HCT116 (cell line): Measurements from ENCODE around the gene ORC4.

ENCODE experiments used
- ATF3 ChIP-seq: IDR thresholded peaks from 2 replicates; pipeline ENCODE4 v1.6.1; 2012
- CEBPB ChIP-seq: IDR thresholded peaks from 2 replicates; pipeline ENCODE4 v1.6.1; 2012; ENCODE audit warnings: low read depth
- POLR2A ChIP-seq: IDR thresholded peaks from 2 replicates; pipeline ENCODE4 v1.7.0; 2011; ENCODE audit warnings: borderline replicate concordance; ENCODE audit not compliant: insufficient read depth, insufficient read length; ENCODE audit errors: extremely low read depth
- POLR2AphosphoS5 ChIP-seq: IDR thresholded peaks from 2 replicates; pipeline ENCODE4 v1.6.1; 2011; ENCODE audit warnings: mild to moderate bottlenecking, low read depth, low read length, moderate library complexity
- RAD21 ChIP-seq: IDR thresholded peaks from 2 replicates; pipeline ENCODE4 v1.6.1; 2012; ENCODE audit warnings: low read depth, mild to moderate bottlenecking
- REST ChIP-seq: IDR thresholded peaks from 2 replicates; pipeline ENCODE4 v1.6.1; 2012; ENCODE audit warnings: low read depth
- TCF7L2 ChIP-seq: IDR thresholded peaks from 2 replicates; pipeline ENCODE4 v1.7.0; 2011; ENCODE audit warnings: borderline replicate concordance, inconsistent platforms; ENCODE audit not compliant: insufficient read depth, insufficient read length; ENCODE audit errors: extremely low read depth
- YY1 ChIP-seq: IDR thresholded peaks from 2 replicates; pipeline ENCODE4 v1.6.1; 2011; ENCODE audit warnings: low read length, low read depth, moderate library complexity, mild to moderate bottlenecking; ENCODE audit not compliant: insufficient replicate concordance; ENCODE audit errors: extremely low read depth
- TF ChIP-seq, protein P1 (sequence below), 3 experiments: fragments of 200-600 bp in 1 of 3; sonication (generic) in 1 of 3; IDR thresholded peaks in 2 of 3; conservative IDR thresholded peaks in 1 of 3; 2 replicates each; pipeline ENCODE4 v1.5.1; 2012 to 2017; ENCODE audit warnings: low read depth in 2 of 3, low read length in 2 of 3, antibody characterized with exemption in 1 of 3, borderline replicate concordance in 1 of 3, control low read depth in 1 of 3, mild to moderate bottlenecking in 1 of 3, mixed read lengths in 1 of 3, mixed run types in 1 of 3, moderate library complexity in 1 of 3; ENCODE audit not compliant: insufficient read depth in 1 of 3

- TF ChIP-seq, protein P1, sequence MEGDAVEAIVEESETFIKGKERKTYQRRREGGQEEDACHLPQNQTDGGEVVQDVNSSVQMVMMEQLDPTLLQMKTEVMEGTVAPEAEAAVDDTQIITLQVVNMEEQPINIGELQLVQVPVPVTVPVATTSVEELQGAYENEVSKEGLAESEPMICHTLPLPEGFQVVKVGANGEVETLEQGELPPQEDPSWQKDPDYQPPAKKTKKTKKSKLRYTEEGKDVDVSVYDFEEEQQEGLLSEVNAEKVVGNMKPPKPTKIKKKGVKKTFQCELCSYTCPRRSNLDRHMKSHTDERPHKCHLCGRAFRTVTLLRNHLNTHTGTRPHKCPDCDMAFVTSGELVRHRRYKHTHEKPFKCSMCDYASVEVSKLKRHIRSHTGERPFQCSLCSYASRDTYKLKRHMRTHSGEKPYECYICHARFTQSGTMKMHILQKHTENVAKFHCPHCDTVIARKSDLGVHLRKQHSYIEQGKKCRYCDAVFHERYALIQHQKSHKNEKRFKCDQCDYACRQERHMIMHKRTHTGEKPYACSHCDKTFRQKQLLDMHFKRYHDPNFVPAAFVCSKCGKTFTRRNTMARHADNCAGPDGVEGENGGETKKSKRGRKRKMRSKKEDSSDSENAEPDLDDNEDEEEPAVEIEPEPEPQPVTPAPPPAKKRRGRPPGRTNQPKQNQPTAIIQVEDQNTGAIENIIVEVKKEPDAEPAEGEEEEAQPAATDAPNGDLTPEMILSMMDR (IDR thresholded peaks at IDR 0.05 in 2 of 3, conservative IDR thresholded peaks at IDR 0.05 in 1 of 3; ENCODE audit: borderline replicate concordance in 1 of 3, insufficient read depth in 1 of 3, low read depth in 2 of 3, low read length in 2 of 3) = no peak
- TF ChIP-seq POLR2A = no peak
- TF ChIP-seq TCF7L2 = no peak
- no peak for TF ChIP-seq CEBPB
- no peak for TF ChIP-seq YY1
- no peak for TF ChIP-seq REST
- no peak for TF ChIP-seq RAD21
- no peak for TF ChIP-seq ATF3
- no peak for TF ChIP-seq POLR2AphosphoS5
Measured at GRCh38 chr2:147976102-147976501, 44.4 kb downstream of the ORC4 start.
